ENCODE results near the gene PSMC3. TPM values are rescaled to one million over a fixed set of nuclear protein-coding genes. Genes with fewer than 3 reads are reported as not detected.
A peak's percentile ranks its signal among the peaks of the same experiment; 100 is the strongest.

The PSMC3 gene
- total and polyA plus RNA-seq, 2 of the 13 experiments (the other 11 are each of a cell fraction or from before 2014, with no cell fraction given): 75.8 to 214 TPM

DNA sequence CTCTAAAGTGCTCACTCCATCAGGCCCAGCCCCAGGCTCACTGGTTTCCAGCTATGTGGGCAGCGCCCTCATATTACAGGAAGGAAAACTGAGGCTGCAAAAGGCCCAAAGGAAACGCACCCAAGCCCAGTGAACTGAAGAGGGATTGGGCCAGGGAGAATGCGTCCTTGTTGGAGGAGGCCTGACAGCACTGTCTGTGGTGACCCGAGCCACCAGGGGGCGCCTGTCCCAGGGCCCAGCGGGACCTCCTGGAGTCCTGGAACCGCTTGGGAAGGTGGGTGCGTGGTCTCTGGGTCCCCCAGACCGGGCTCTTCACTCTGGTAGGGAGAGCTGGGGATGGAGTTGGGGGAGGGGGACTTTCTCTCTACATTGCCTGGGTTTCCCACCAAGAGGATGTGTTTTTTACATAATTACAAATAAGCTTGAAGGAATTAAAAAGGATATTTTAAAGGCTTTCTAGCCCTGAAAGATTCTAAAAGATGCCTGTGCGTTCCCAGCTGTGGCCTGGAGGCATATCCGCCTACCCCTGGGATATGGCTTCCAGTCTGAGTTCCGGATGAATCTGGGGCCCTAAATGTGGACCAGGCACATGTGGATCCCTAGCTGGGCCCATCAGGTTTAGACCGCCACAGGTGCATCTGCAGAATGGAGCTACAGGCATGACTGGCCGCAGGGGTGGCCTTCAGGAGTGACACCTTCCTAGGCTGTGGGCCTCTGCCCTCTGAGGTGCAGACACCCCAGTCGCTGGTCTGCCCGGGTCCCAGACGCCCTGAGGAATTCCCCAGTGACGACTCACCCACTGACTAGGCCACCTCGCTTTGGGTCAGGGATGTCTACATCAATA, 52.1 kb downstream of the PSMC3 start (continued):
- TF ChIP-seq NR2C2 (CRISPR knock-in tag; IDR thresholded peaks at IDR 0.05; ENCODE audit: borderline replicate concordance): no peak
- no peak for TF ChIP-seq CBFB (CRISPR knock-in tag; IDR thresholded peaks at IDR 0.05)
- no peak for TF ChIP-seq ATF1 (CRISPR knock-in tag; IDR thresholded peaks at IDR 0.05)
- TF ChIP-seq, protein P1, sequence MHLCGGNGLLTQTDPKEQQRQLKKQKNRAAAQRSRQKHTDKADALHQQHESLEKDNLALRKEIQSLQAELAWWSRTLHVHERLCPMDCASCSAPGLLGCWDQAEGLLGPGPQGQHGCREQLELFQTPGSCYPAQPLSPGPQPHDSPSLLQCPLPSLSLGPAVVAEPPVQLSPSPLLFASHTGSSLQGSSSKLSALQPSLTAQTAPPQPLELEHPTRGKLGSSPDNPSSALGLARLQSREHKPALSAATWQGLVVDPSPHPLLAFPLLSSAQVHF (CRISPR knock-in tag; IDR thresholded peaks at IDR 0.05): no peak
- no peak for TF ChIP-seq MATR3 (CRISPR knock-in tag; IDR thresholded peaks at IDR 0.05)
- TF ChIP-seq TOPORS (CRISPR knock-in tag; IDR thresholded peaks at IDR 0.05): no peak
- TF ChIP-seq NFIB (CRISPR knock-in tag; IDR thresholded peaks at IDR 0.05; ENCODE audit: borderline replicate concordance): no peak
- TF ChIP-seq GATAD2A (CRISPR knock-in tag; IDR thresholded peaks at IDR 0.05): peak; percentile 57
- TF ChIP-seq, protein P2, sequence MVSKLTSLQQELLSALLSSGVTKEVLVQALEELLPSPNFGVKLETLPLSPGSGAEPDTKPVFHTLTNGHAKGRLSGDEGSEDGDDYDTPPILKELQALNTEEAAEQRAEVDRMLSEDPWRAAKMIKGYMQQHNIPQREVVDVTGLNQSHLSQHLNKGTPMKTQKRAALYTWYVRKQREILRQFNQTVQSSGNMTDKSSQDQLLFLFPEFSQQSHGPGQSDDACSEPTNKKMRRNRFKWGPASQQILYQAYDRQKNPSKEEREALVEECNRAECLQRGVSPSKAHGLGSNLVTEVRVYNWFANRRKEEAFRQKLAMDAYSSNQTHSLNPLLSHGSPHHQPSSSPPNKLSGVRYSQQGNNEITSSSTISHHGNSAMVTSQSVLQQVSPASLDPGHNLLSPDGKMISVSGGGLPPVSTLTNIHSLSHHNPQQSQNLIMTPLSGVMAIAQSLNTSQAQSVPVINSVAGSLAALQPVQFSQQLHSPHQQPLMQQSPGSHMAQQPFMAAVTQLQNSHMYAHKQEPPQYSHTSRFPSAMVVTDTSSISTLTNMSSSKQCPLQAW (CRISPR knock-in tag; IDR thresholded peaks at IDR 0.05): 0 out of 2 replicates have a peak, but pooled peaks have one; percentile 19
- TF ChIP-seq ZNF124 (CRISPR knock-in tag; IDR thresholded peaks at IDR 0.05): no peak
- TF ChIP-seq, protein P3, sequence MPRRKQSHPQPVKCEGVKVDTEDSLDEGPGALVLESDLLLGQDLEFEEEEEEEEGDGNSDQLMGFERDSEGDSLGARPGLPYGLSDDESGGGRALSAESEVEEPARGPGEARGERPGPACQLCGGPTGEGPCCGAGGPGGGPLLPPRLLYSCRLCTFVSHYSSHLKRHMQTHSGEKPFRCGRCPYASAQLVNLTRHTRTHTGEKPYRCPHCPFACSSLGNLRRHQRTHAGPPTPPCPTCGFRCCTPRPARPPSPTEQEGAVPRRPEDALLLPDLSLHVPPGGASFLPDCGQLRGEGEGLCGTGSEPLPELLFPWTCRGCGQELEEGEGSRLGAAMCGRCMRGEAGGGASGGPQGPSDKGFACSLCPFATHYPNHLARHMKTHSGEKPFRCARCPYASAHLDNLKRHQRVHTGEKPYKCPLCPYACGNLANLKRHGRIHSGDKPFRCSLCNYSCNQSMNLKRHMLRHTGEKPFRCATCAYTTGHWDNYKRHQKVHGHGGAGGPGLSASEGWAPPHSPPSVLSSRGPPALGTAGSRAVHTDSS (CRISPR knock-in tag; conservative IDR thresholded peaks at IDR 0.05): no peak
- no peak for TF ChIP-seq ZNF772 (CRISPR knock-in tag; IDR thresholded peaks at IDR 0.05)
- no peak for TF ChIP-seq ZNF75D (CRISPR knock-in tag; IDR thresholded peaks at IDR 0.05; ENCODE audit: borderline replicate concordance)
- TF ChIP-seq PHF8 (CRISPR knock-in tag; IDR thresholded peaks at IDR 0.05): no peak
- TF ChIP-seq KDM4B (CRISPR knock-in tag; IDR thresholded peaks at IDR 0.05): no peak
- peak; percentile 16; the same call in 1 of the 2 replicates for TF ChIP-seq ZFY (CRISPR knock-in tag; IDR thresholded peaks at IDR 0.05)
- no peak for TF ChIP-seq POLR2AphosphoS2 (IDR thresholded peaks at IDR 0.05; ENCODE audit: low read depth, low read length)
- TF ChIP-seq ETV6 (CRISPR knock-in tag; conservative IDR thresholded peaks at IDR 0.05): no peak
- TF ChIP-seq SETDB1 (CRISPR knock-in tag; IDR thresholded peaks at IDR 0.05; ENCODE audit: borderline replicate concordance): no peak
- TF ChIP-seq, protein P4, sequence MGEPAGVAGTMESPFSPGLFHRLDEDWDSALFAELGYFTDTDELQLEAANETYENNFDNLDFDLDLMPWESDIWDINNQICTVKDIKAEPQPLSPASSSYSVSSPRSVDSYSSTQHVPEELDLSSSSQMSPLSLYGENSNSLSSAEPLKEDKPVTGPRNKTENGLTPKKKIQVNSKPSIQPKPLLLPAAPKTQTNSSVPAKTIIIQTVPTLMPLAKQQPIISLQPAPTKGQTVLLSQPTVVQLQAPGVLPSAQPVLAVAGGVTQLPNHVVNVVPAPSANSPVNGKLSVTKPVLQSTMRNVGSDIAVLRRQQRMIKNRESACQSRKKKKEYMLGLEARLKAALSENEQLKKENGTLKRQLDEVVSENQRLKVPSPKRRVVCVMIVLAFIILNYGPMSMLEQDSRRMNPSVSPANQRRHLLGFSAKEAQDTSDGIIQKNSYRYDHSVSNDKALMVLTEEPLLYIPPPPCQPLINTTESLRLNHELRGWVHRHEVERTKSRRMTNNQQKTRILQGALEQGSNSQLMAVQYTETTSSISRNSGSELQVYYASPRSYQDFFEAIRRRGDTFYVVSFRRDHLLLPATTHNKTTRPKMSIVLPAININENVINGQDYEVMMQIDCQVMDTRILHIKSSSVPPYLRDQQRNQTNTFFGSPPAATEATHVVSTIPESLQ (CRISPR knock-in tag; conservative IDR thresholded peaks at IDR 0.05): no peak
- no peak for TF ChIP-seq ZBTB7A (CRISPR knock-in tag; IDR thresholded peaks at IDR 0.05)
- TF ChIP-seq, protein P5, sequence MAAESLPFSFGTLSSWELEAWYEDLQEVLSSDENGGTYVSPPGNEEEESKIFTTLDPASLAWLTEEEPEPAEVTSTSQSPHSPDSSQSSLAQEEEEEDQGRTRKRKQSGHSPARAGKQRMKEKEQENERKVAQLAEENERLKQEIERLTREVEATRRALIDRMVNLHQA (CRISPR knock-in tag; IDR thresholded peaks at IDR 0.05): no peak
- TF ChIP-seq, protein P6, sequence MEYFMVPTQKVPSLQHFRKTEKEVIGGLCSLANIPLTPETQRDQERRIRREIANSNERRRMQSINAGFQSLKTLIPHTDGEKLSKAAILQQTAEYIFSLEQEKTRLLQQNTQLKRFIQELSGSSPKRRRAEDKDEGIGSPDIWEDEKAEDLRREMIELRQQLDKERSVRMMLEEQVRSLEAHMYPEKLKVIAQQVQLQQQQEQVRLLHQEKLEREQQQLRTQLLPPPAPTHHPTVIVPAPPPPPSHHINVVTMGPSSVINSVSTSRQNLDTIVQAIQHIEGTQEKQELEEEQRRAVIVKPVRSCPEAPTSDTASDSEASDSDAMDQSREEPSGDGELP (IDR thresholded peaks at IDR 0.05; ENCODE audit: borderline replicate concordance, low read depth): no peak
- no peak for TF ChIP-seq ZNF841 (CRISPR knock-in tag; IDR thresholded peaks at IDR 0.05; ENCODE audit: borderline replicate concordance)
